NCI-H1092 treated with DMSO at 0.1 percent for 48 hours (cell line): ENCODE data around the gene ELOB.
"Not testable (repeated sequence)": the region's sequence is repeated elsewhere in the genome, so short reads cannot be mapped to it uniquely, and the experiment has no call there.

Experiments
- DNase-seq: peaks from one replicate; lab custom pipeline; 2025; lab: John Stamatoyannopoulos, UW

The ELOB gene

GRCh38 chr16:2748757-2749455 is 28.2 kb downstream of the ELOB start:
- peak; percentile 85 for DNase-seq

- DNase-seq = no peak
Measured at GRCh38 chr16:2745961-2746360, 31.1 kb downstream of the ELOB start.

GRCh38 chr16:2745116-2745890 is 31.8 kb downstream of the ELOB start:
- no peak for DNase-seq

- DNase-seq = no peak
Measured at GRCh38 chr16:2744711-2745110, 32.4 kb downstream of the ELOB start.

- DNase-seq = no peak
Measured at GRCh38 chr16:2743007-2743810, 33.9 kb downstream of the ELOB start.

- DNase-seq = no peak
Measured at GRCh38 chr16:2742323-2743006, 34.6 kb downstream of the ELOB start.

GRCh38 chr16:2741168-2741567 is 35.9 kb downstream of the ELOB start:
- no peak for DNase-seq

- no peak for DNase-seq
Measured at GRCh38 chr16:2740476-2740875, 36.6 kb downstream of the ELOB start.

- no peak for DNase-seq
Measured at GRCh38 chr16:2739625-2740430, 37.3 kb downstream of the ELOB start.

- DNase-seq = no peak
Measured at GRCh38 chr16:2738615-2739014, 38.5 kb downstream of the ELOB start.

- DNase-seq = no peak
Measured at GRCh38 chr16:2737895-2738418, 39.1 kb downstream of the ELOB start.

- no peak for DNase-seq
Measured at GRCh38 chr16:2737238-2737605, 39.9 kb downstream of the ELOB start.

- DNase-seq = no peak
Measured at GRCh38 chr16:2736476-2737237, 40.4 kb downstream of the ELOB start.

GRCh38 chr16:2734844-2735515 is 42.1 kb downstream of the ELOB start:
- no peak for DNase-seq

GRCh38 chr16:2728034-2728433 is 49.0 kb downstream of the ELOB start:
- DNase-seq = no peak

GRCh38 chr16:2726923-2727322 is 50.2 kb downstream of the ELOB start:
- no peak for DNase-seq

GRCh38 chr16:2724816-2725348 is 52.2 kb downstream of the ELOB start:
- no peak for DNase-seq

GRCh38 chr16:2724088-2724676 is 52.9 kb downstream of the ELOB start:
- no peak for DNase-seq

GRCh38 chr16:2721634-2722173 is 55.4 kb downstream of the ELOB start:
- DNase-seq = not testable (repeated sequence)
